Activated CD4-positive, alpha-beta T cell treated with anti-CD3 and anti-CD28 coated beads for 36 hours (primary cell): Measurements from ENCODE around the gene RRP1. TPM values are rescaled to one million over a fixed set of nuclear protein-coding genes. Genes with fewer than 3 reads are reported as not detected.

Experiments used
- ATAC-seq: fragments of 200-7000 bp; cut with Tn5 transposase; one replicate; pipeline ENCODE4 v1.10.0; 2021; ENCODE audit warnings: mild to moderate bottlenecking, moderate library complexity
- CTCF ChIA-PET: fragments of 350-600 bp; sonication (Branson Sonifier 250); formaldehyde crosslinking; loops from one replicate; lab custom pipeline; 2021; ENCODE audit warnings: antibody characterized with exemption; lab: Charles Lee
- POLR2A ChIA-PET: fragments of 350-600 bp; sonication (Branson Sonifier 250); formaldehyde crosslinking; loops from one replicate; lab custom pipeline; 2021; ENCODE audit warnings: antibody characterized with exemption, inconsistent platforms; lab: Charles Lee
- DNase-seq: peaks from one replicate; pipeline ENCODE4 v3.0.0-alpha.2; 2020
- H3K27ac Mint-ChIP-seq: one replicate; pipeline ENCODE4 v1.8.0; 2021; ENCODE audit warnings: mixed read lengths
- H3K27me3 Mint-ChIP-seq: one replicate; pipeline ENCODE4 v1.8.0; 2021; ENCODE audit warnings: mixed read lengths
- H3K36me3 Mint-ChIP-seq: one replicate; pipeline ENCODE4 v1.8.0; 2021; ENCODE audit warnings: low read depth, mixed read lengths
- H3K4me1 Mint-ChIP-seq: one replicate; pipeline ENCODE4 v1.8.0; 2021; ENCODE audit warnings: mixed read lengths
- H3K4me3 Mint-ChIP-seq: one replicate; pipeline ENCODE4 v1.8.0; 2021; ENCODE audit warnings: mild to moderate bottlenecking, moderate library complexity, mixed read lengths
- H3K9me3 Mint-ChIP-seq: one replicate; pipeline ENCODE4 v1.8.0; 2021; ENCODE audit warnings: low read depth, mixed read lengths
- intact Hi-C, 2 experiments: fragments of 100-400 bp; cut with DNase I in 1 of 2; cut with micrococcal nuclease in 1 of 2; formaldehyde crosslinking; loops; one replicate each; pipeline versions ENCODE4 v1.14.2 to v1.15.1; 2022 to 2024; cut with DNase I, micrococcal nuclease
- total RNA-seq, 2 experiments: library from RNA; stranded (reverse); gene quantifications; one replicate each; pipeline ENCODE4 v1.2.3, GENCODE V29; 2021

The RRP1 gene
- total RNA-seq, 2 experiments from 2014 or later = 51.7 to 53.4 TPM

DNA sequence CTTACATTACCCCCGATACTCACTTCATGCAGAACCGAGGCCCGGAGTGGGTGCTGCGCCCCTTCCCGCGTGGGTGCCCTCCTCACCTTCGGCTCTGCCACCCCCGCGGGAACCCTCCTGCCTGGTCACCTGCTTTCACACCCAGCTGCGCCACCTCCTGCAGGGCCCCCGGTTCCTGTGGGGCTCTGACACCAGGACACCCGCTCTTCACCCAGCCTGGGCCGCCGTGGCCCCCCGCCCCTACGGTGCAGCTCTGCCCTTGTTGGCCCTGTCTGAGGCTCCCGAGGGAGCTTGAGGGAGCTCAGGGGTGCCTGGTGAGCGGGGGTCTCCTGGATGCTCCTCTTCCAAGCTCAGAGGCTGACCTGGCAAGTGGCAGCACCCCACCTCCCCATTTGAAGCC, 19.0 kb downstream of the RRP1 start:
- intact Hi-C loops = no loop called here
- no peaks in the 10 kb centered on the region for H3K9me3 Mint-ChIP-seq
- H3K27me3 Mint-ChIP-seq = no peaks in the 10 kb centered on the region
- DNase-seq = no peak
- ATAC-seq = no peak
- peaks cover 6% of the 10 kb centered on the region for H3K36me3 Mint-ChIP-seq
- ChIA-PET POLR2A (interaction anchor here (1.0 kb wide), 1 partner anchor 9 kb away, joined by 4 read pairs; no protein-coding TSS in a partner anchor), CTCF (interaction anchor here (0.6 to 1.4 kb wide), 4 partner anchors 13 to 169 kb away, joined by 3 to 5 read pairs (median 3); no protein-coding TSS in a partner anchor)
- no peak overlapping the region for H3K4me3 Mint-ChIP-seq
- no peak overlapping the region for H3K27ac Mint-ChIP-seq
- H3K4me1 Mint-ChIP-seq = peaks cover 3% of the 10 kb centered on the region

DNA sequence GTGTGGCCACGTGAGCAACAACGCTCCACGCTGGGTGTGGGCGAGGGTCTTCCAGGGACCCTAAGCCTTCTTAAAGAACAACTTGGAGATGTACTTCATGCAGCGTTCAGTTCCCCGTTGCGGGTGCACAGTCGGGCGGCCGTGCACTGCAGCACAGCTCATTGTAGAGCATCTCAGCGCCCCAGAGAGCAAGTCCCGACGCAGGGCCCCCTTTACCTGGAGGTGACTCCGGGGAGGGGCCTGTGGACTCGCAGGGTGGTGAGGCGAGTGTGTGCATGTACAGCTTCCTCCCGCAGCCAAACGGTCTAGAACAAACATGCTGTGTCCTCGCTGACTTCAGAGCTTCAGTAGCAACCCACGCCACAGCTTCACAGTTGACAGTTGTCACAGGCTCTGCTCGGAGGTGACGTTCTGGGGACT, 19.5 kb downstream of the RRP1 start:
- H3K27me3 Mint-ChIP-seq = no peaks in the 10 kb centered on the region
- POLR2A ChIA-PET = interaction anchor here (1.0 kb wide), 1 partner anchor 9 kb away, joined by 4 read pairs; no protein-coding TSS in a partner anchor
- no peaks in the 10 kb centered on the region for H3K9me3 Mint-ChIP-seq
- DNase-seq = no peak
- no peak overlapping the region for H3K27ac Mint-ChIP-seq
- H3K4me1 Mint-ChIP-seq = peaks cover 3% of the 10 kb centered on the region
- H3K36me3 Mint-ChIP-seq = peaks cover 3% of the 10 kb centered on the region
- intact Hi-C loops = no loop called here
- ATAC-seq = no peak
- no peak overlapping the region for H3K4me3 Mint-ChIP-seq
- CTCF ChIA-PET = interaction anchor here (0.6 to 1.4 kb wide), 5 partner anchors 10 to 169 kb away, joined by 3 to 5 read pairs (median 3); no protein-coding TSS in a partner anchor

- peaks cover 3% of the 10 kb centered on the region for H3K4me1 Mint-ChIP-seq
- ATAC-seq (no peak), DNase-seq (no peak)
- no peak overlapping the region for H3K4me3 Mint-ChIP-seq
- no peaks in the 10 kb centered on the region for H3K27me3 Mint-ChIP-seq
- H3K27ac Mint-ChIP-seq = no peak overlapping the region
- peaks cover 2% of the 10 kb centered on the region for H3K36me3 Mint-ChIP-seq
- intact Hi-C loops = no loop called here
- no peaks in the 10 kb centered on the region for H3K9me3 Mint-ChIP-seq
- CTCF ChIA-PET = interaction anchor here (0.6 to 1.4 kb wide), 3 partner anchors 9 to 168 kb away, joined by 3 to 5 read pairs (median 3); no protein-coding TSS in a partner anchor
- POLR2A ChIA-PET = interaction anchor here (1.0 kb wide), 1 partner anchor 8 kb away, joined by 4 read pairs; no protein-coding TSS in a partner anchor
Measured at GRCh38 chr21:43809346-43809799, 20.0 kb downstream of the RRP1 start.

DNA sequence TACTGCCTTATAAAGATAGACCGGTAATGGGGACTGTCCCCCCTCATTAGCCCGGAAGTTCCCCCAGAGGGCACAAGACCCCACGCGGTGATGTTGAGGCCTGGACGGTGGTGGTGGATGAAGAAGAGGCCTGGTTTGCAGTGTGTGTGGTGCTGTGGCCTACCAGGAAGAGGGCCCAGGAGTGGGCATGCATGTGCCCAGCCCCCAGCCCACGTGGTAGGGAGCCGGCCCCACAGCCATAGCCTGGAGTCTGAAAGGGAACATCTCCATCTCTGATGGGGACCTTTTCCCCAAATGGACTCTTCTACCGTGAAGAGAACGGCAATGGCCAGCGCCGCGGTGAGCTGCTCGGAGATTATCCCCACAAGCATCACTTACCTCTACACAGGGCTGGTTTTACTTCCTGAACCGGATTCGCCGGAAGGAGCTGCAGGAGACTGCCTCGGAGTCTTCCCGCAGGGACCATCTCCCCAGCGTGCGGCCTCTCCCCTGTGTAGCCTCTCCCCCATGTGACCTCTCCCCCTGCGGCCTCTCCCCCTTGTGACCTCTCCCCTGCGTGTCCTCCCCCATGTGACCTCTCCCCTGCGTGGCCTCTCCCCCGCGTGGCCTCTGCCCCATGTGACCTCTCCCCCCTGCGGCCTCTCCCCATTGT, 20.6 kb downstream of the RRP1 start:
- peaks cover 6% of the 10 kb centered on the region for H3K4me1 Mint-ChIP-seq
- no peak for ATAC-seq
- H3K9me3 Mint-ChIP-seq = no peaks in the 10 kb centered on the region
- H3K36me3 Mint-ChIP-seq = peaks cover 2% of the 10 kb centered on the region
- no peak overlapping the region for H3K27ac Mint-ChIP-seq
- H3K4me3 Mint-ChIP-seq = no peak overlapping the region
- POLR2A ChIA-PET = interaction anchor here (0.5 kb wide), 1 partner anchor 165 kb away, joined by 3 read pairs; no protein-coding TSS in a partner anchor
- DNase-seq = no peak
- H3K27me3 Mint-ChIP-seq = no peaks in the 10 kb centered on the region
- CTCF ChIA-PET = interaction anchor here (0.5 to 1.9 kb wide), 4 partner anchors 20 to 130 kb away, joined by 4 to 9 read pairs (median 4); no protein-coding TSS in a partner anchor
- intact Hi-C loops = loop anchor here (1.0 to 10.0 kb wide), 7 partner anchors 47 to 275 kb away; no protein-coding TSS in a partner anchor

DNA sequence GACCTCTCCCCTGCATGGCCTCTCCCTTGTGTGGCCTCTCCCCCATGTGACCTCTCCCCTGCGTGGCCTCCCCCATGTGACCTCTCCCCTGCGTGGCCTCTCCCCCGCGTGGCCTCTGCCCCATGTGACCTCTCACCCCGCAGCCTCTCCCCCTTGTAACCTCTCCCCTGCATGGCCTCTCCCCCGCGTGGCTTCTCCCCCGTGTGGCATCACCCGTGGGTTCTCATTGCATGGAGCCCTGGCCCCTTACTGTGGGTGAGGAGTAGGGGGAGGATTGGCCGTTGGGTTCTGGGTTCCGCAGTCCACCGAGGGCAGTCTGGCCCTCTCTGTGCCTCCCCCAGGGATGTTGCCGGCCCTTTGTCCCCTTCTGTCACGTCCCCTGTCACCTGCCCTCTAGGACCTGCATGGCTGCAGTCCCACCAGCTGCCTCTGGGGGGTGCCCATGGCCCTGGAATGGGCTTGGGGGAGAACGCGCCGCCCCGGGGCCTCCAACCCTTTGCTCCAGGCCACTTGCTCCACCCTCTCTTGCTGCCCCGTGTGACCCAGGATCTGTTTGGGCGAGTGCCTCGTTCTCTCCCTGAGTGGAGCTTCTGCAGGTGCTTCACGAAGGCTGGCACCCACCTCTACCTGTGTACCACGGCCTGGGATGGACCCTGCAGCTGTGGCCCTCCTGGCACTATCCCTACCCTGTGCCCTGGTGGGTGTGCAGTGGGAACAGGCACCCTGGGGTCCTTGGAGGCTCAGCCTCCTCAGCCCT, 21.3 kb downstream of the RRP1 start:
- Mint-ChIP-seq H3K27ac (peak overlapping the region; percentile 42), H3K4me1 (peaks cover 6% of the 10 kb centered on the region), H3K36me3 (peaks cover 2% of the 10 kb centered on the region), H3K9me3 (no peaks in the 10 kb centered on the region), H3K4me3 (no peak overlapping the region), H3K27me3 (no peaks in the 10 kb centered on the region)
- DNase-seq (peak; percentile 97), ATAC-seq (peak; percentile 96)
- POLR2A ChIA-PET = interaction anchor here (0.5 to 0.6 kb wide), 2 partner anchors 165 to 201 kb away, joined by 3 to 4 read pairs; partner anchors contain the start of gene TRAPPC10
- intact Hi-C loops = loop anchor here (1.0 to 10.0 kb wide), 7 partner anchors 47 to 274 kb away; no protein-coding TSS in a partner anchor
- CTCF ChIA-PET = interaction anchor here (0.5 to 1.9 kb wide), 5 partner anchors 20 to 166 kb away, joined by 3 to 9 read pairs (median 4); no protein-coding TSS in a partner anchor

DNA sequence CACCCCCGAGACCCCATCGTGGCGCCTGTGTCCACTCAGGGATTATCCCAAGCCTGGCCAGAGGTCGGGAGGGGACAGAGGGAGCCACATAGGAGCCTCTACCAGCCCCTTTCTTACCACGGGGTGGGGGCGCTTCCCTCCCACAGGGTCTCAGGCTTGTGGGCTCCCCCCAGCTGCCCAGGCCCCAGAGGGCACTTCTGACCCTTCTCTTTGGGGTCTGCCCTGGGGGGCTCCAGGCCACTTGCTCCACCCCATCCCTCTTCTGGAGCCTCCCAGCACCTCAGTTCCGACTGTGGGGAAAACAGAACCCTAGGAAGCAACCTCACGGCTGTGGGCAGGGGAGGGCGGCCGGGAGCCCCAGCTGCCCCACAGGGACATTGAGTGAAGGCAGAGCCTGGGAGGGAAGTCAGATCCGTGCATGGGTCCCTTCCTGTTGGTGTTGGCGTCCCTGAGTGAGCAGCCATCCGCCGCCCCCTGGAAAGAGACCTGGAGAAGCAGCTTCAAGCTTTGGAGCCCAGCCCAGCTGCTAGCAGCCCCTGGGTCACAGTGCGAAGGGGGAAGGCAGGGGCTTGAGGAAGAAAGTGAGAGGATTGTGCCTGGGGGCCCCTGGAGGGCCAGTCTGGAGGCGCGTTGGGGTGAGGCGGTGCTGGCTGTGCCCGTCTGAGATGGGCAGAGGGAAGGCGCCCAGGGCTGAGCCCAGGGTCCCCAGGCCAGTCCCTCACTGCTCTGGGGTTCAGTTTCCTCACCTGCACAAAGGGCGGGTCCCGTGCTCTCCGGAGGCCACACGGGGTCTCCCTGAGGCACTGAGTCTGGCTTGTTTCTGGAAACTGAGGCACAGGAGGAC, 22.1 kb downstream of the RRP1 start:
- Mint-ChIP-seq H3K9me3 (no peaks in the 10 kb centered on the region), H3K4me1 (peaks cover 7% of the 10 kb centered on the region), H3K27me3 (no peaks in the 10 kb centered on the region), H3K36me3 (peaks cover 2% of the 10 kb centered on the region), H3K4me3 (no peak overlapping the region), H3K27ac (no peak overlapping the region)
- ChIA-PET CTCF (interaction anchor here (0.9 to 1.9 kb wide), 4 partner anchors 21 to 165 kb away, joined by 3 to 9 read pairs (median 4); no protein-coding TSS in a partner anchor), POLR2A (interaction anchor here (0.6 kb wide), 1 partner anchor 200 kb away, joined by 4 read pairs; the partner anchor contains the start of gene TRAPPC10)
- intact Hi-C loops = loop anchor here (1.0 to 10.0 kb wide), 6 partner anchors 46 to 273 kb away; no protein-coding TSS in a partner anchor
- no peak for DNase-seq
- ATAC-seq = no peak

DNA sequence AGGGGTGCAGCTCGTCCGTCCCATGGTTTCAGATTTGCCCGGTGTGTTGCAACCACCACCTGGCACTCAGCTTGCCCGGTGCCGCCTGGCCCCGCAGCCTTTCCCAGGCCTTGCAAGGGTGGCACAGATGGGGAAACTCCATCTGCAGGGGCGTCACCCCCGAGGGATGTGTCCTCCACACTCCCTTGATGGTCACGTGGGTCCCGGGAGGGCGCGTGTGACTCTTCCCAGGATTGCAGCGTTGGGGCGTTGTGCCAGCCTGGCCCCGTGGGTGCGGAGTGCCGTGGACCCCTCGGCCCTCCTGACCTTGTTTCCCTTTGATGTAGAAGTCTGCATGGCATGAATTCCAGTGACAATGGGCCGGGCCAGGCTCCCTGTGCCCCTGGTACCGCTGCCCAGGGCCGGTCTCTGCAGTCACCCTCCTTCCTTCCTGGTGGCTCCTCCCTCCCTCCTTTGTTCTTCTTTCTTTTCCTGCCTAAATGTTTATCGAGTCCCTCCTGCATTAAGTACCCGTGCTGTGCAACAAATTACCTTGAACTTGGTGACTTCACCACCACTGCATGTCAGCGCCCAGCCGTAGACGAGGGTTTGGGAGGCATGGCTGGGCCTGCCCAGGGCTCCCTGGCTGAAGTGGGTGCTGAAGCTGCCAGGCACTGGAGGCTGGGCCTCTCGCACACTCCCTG, 22.9 kb downstream of the RRP1 start:
- intact Hi-C loops = loop anchor here (5.0 to 10.0 kb wide), 4 partner anchors 45 to 273 kb away; no protein-coding TSS in a partner anchor
- no peaks in the 10 kb centered on the region for H3K27me3 Mint-ChIP-seq
- DNase-seq (no peak), ATAC-seq (no peak)
- H3K27ac Mint-ChIP-seq = no peak overlapping the region
- H3K36me3 Mint-ChIP-seq = peaks cover 2% of the 10 kb centered on the region
- H3K4me1 Mint-ChIP-seq = peaks cover 7% of the 10 kb centered on the region
- H3K4me3 Mint-ChIP-seq = no peak overlapping the region
- ChIA-PET CTCF (interaction anchor here (0.9 to 1.9 kb wide), 2 partner anchors 106 to 126 kb away, joined by 3 to 9 read pairs; no protein-coding TSS in a partner anchor), POLR2A (no interaction called here)
- no peaks in the 10 kb centered on the region for H3K9me3 Mint-ChIP-seq

DNA sequence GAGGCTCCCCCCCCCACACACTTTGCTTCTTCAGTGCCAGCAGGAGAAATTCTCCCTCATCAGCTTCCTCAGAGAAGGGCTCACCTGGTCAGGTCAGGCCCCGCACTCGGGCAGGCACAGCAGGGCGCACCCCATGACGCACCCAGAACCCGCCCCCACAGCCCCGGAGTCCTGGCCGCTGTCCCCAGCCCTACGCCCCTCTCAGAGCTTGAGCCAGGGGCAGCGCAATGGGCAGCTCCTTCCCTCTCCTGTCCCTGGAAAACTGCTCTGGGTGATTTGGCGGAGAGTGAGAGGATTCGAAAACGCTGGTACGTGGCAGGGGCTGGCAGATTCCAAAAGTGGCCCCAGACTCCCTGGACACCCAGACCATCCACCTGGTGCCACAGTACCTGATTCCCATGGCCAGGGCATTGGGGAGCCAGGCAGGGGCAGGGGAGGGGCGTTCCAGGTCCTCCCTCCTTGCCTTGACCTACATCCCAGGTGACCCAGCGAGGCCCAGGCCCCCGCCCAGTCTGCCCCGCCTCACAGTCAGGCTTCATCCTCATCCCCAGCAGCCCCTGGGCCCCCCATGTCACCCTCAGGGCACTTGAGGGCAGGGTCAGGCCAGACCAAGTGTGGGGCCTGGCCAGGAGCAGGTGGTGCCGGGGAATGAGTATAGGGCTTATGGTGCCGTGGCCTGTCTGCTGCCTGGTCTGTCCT, 23.7 kb downstream of the RRP1 start:
- CTCF ChIA-PET = interaction anchor here (1.8 kb wide), 1 partner anchor 125 kb away, joined by 6 read pairs; no protein-coding TSS in a partner anchor
- no peak overlapping the region for H3K4me3 Mint-ChIP-seq
- no peaks in the 10 kb centered on the region for H3K27me3 Mint-ChIP-seq

GRCh38 chr21:43813656-43813980, 24.2 kb downstream of the RRP1 start:
- Mint-ChIP-seq H3K4me3 (no peak overlapping the region), H3K9me3 (peaks cover under 1% of the 10 kb centered on the region), H3K27me3 (no peaks in the 10 kb centered on the region), H3K27ac (no peak overlapping the region), H3K4me1 (peaks cover 7% of the 10 kb centered on the region), H3K36me3 (peaks cover 4% of the 10 kb centered on the region)
- DNase-seq = no peak
- ATAC-seq = no peak
- POLR2A ChIA-PET = no interaction called here
- intact Hi-C loops = loop anchor here (5.0 to 10.0 kb wide), 4 partner anchors 44 to 271 kb away; no protein-coding TSS in a partner anchor
- CTCF ChIA-PET = interaction anchor here (1.1 to 1.8 kb wide), 2 partner anchors 124 to 126 kb away, joined by 6 read pairs; no protein-coding TSS in a partner anchor

More for the DNA sequence above, 23.7 kb downstream of the RRP1 start:
- no peak overlapping the region for H3K27ac Mint-ChIP-seq
- ATAC-seq = no peak
- peaks cover 7% of the 10 kb centered on the region for H3K4me1 Mint-ChIP-seq
- POLR2A ChIA-PET = no interaction called here
- DNase-seq = no peak
- intact Hi-C loops = loop anchor here (5.0 to 10.0 kb wide), 4 partner anchors 44 to 272 kb away; no protein-coding TSS in a partner anchor
- peaks cover 2% of the 10 kb centered on the region for H3K36me3 Mint-ChIP-seq
- no peaks in the 10 kb centered on the region for H3K9me3 Mint-ChIP-seq
